Measurements from ENCODE around the gene GM2A.

- no peak for TF ChIP-seq CTCF (IDR thresholded peaks at IDR 0.05)
- no peak for TF ChIP-seq POLR2A (IDR thresholded peaks at IDR 0.05)
Measured at GRCh38 chr5:151204051-151204450, 48.9 kb upstream of the GM2A start.
